HG03469 (cell line): ENCODE measurements around the gene CD7.

Experiments used
- ATAC-seq: cut with Tn5 transposase; IDR thresholded peaks from one replicate; pipeline ENCODE4 v1.9.1; 2021; ENCODE audit warnings: mild to moderate bottlenecking, moderate library complexity, moderate number of reproducible peaks; ENCODE audit not compliant: unreplicated experiment

Gene CD7

DNA sequence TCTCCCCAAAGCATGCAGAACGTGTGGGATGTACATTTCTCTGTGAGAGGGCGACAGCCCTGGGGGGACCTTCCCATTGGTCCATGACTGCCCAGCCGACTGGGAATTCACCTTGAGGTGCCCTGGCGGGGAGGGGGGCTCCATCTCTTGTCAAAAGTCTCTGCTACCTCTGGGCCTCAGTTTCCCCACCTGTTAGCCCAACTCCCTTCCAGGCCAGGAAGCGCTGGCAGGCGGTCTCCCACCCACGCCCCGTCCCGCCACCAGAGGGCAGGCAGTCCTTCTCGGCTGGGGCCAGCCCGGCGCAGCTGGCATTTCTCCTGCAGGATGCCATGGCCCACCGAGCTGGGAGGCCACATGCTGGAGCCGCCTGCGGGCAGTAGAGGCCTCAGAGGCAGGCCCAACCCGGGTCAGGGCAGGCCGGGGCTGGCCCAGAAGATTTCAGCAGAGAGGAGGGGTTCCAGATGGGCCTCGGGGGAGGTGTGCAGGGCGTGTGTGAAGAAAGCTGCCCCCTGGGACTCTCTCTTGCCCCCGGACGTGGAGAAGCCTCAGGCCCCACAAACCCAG lies 16.6 kb downstream of the CD7 start:
- ATAC-seq: no peak

DNA sequence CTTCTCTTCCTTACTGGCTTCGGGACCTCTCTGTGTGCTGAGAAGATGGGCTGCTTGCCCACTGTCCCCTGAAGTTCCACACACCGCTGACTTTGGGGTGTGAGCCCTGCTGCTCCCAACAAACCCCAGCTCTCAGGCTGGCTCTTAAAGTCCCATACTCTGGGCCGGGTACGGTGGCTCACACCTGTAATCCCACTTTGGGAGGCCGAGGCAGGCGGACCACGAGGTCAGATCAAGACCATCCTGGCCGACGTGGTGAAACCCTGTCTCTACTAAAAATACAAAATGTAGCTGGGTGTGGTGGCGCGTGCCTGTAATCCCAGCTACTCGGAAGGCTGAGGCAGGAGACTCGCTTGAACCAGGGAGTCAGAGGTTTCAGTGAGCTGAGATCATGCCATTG lies 17.2 kb downstream of the CD7 start:
- no peak for ATAC-seq

DNA sequence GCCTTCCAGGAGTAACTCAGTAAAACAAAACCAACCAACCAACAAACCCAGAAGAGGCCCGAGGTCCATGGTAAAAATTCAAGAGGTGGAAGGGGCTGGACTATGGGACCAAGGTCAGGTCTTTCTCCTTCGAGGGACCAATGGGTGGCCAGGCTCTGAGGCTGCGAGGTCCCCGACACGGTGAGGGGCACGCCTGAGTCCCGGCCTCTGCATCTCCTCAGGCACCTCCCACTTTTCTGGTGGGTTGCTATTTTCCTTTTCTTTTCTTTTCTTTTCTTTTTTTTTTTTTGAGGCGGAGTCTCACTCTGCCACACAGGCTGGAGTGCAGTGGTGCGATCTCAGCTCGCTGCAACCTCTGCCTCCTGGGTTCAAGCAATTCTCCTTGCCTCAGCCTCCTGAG lies 18.0 kb downstream of the CD7 start:
- ATAC-seq: no peak

DNA sequence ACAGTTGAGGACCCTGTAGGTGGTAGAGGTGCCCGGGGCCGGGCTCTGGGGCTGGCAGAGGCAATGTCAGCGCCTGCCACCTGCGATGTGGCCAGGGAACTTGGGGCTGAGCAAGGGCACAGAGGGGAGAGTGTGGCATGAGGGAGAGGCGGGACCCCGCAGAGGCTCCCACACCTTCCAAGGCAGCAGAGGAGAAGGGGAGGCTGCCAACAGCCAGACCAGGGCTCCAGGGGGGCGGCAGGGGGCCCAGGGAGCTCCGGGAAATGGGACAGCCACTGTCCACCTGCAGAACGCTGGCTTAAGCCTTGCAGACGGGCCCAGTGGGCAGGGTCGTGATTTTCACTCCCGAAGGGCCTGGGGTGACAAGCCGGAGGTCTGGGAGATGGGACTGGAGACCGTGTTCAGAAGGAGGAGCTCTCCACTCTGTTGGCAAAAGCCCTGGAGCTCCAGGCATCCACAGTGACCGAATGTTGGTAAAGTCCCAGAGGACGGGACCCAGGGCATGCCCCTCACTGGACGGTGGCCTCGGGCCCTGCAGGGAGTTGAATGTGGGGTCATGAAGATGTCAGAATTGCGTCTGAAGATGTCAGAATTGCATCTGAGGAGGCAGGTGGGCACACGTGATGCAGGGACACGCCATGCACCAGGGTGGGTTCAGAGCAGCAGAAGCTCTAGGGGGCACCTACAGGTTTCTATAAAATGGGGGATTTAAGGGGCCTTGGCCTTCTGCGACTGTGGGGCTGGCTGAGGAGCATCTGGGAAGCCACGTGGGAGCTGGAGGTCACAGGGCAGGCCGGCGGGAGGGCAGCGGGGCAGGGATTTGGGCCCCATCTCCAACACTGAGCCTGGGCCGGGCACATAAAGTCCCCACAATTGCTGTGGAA lies 18.6 kb downstream of the CD7 start:
- no peak for ATAC-seq

DNA sequence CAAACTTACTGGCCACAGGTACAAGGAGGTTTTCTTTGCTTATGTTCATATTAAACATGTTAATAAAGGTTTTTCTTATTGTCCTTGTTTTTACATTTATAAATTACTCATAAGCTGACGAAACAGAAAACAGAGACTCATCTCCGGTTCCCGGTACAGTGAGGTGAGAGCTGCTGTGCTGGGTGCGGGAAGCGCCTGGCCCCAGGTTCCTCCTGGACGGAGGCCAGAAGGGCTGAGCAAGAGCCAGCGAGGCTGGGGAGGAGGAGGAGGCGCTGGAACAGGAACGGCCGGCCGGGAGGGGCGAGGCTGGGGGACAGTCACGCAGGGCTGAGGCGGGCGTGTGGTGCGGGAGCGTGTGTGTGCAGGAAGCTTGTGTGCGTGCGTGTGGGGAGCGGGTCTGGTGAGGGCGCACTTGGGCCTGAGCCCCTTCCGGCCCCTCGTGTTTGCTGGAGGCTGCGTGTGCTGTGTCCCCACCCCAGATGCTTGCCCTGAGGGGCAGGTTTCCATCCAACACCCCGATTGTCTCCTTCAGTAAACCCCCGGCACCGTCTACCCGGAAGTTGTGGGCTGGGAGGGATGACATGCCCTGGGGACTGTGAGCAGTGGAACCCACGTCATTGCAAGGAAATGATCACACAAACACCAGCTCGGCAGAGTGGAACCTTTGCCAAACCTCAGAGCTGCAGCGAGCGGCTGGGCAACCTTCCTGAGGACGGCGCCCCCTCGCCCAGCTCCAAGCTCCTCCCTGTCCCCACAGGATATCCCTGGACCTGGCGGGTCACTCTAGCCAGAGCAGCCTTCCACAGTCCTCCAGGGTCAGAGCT lies 19.5 kb downstream of the CD7 start:
- ATAC-seq: no peak

DNA sequence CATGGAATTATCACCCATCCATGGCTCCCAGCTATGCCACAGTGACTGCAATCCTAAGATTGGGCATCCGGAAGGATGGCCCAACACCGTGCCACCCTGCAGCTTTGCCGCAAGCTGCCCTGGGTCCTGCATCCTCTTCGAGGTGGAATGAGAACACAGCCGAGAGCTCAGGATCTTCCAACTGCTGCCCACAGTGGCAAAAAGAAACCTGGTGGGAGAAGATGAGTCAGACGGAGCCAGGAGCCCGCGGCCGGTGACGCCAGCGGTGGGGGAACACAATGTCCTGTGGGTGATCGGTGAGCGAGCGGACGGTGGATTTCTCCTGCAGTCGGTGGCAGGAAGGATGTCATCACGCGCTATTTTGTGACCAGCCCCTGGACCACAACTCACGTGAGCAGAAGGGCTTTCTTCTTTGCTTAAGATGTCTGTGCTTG lies 20.1 kb downstream of the CD7 start:
- no peak for ATAC-seq

DNA sequence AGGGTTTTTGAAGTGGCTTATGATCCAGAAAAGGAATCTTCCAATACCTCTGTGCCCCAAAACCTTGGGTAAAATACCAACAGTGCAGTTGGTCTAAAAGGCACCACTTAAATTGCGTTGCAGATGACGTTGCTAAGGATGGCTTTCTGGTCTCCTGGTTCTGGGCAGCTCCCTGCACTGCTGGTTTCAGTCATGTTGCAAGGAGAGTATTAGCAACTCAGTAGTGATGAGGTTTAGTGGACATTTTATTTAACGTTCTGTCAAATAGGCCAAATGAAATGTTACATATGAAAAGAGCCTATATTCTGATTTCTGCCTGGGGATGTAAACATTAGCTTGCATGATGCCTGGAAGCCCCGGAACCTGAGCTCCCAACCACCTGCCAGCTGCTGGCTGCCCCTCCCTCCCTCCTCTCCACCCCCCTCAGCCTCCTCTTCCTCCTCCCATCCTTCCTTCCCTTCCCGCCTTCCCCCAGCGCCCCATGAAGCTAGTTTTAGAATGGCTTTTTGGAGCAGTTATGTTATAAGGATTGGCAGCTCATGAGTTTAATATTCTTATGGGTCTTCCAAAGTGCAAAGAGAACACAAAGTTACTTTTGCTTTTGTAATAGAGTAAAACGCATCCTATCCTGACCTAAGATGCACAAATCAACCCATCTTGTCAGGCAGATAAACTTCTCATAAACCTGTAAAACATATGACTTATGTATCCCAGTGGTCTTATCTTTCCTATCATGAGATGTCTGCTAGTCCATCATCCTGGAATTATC lies 20.7 kb downstream of the CD7 start:
- ATAC-seq: no peak

DNA sequence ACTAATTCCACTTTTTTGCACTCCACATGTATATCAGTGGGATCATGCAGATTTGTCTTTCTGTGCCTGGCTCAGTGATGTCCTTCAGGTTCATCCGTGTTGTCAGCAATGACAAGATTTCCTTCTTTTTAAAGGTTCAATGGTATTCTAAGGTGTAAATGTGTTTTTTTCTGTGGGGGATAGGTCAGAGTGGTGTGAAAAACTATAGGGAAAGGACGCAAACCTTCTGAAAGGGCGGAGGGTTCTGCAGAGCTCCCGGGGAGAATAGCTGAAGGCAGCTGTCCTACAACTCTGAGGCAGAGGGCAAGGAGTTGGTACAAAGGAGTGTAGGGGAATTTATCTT lies 22.0 kb downstream of the CD7 start:
- ATAC-seq: no peak

DNA sequence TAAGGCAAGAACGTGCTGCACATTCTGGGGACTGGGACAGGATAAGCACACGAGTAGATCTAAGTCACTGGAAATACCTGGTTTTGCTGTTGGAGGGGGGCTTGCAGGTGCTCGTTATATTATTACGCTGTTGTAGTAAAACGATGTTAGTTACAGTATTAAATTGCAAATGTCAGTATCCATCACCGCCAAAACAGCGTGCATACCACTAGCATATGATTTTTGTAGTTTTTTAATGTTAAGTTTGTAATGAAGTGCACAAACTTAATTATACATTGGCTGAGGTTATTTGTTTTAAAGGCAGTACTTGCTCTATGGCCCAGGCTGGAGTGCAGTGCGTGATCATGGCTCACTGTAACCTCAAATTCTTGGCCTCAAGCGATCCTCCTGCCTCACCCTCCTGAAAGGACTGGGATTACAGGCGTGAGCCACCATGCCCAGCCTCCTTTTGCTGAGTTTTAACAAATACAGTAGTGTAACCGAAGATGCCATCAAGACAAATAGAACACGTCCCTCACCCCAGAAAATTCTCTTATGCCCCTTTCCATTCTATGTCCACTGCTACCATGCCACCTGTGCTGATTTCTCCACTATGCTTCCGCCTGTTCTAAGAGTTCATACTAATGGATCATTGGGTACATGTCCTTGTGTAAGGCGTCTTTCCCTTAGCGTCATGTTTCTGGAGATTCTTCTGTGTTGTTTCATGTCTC lies 23.2 kb downstream of the CD7 start:
- no peak for ATAC-seq

DNA sequence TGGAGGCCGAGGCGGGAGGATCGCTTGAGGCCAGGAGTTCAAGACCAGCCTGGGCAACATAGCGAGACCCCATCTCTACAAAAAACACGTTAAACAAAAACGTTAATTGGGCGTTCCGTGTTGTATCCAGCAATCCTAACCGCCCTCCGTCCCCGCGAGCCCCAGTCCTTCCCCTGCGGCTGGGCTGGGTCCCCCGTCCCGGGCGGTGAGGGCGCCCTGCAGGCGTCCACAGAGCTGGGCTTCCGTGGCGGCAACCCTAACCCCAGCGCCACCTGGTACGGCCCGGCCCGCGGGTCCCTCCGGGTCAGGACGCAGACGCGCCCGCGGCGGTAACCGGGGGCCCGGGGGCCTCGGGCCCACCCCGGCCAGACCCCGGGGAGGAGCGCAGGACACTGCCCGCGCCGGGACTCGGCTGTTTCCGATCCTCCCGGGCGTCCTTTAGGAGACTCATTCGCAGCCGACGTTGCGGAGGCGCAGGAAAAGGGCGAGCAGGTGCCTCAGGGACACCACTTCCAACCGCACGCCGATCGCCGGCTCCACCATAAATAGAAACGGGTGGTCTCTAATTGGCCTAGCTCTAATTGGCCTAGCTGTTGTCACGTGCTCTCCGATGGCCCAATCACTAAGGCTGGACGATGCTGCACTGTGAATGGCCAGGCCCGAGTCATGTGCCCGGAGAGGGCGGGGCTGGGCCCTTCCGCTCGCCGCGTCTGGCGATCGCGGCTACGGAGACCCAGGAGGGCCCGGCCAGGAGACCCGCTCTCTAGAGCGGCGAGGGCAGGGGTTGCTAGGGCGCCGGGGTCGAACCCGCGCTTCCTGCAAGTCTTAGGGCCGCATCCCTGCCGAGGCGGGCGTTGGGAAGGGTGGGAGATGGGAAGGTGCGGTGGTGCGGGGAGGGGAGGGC lies 24.9 kb downstream of the CD7 start:
- ATAC-seq: peak; percentile 88

DNA sequence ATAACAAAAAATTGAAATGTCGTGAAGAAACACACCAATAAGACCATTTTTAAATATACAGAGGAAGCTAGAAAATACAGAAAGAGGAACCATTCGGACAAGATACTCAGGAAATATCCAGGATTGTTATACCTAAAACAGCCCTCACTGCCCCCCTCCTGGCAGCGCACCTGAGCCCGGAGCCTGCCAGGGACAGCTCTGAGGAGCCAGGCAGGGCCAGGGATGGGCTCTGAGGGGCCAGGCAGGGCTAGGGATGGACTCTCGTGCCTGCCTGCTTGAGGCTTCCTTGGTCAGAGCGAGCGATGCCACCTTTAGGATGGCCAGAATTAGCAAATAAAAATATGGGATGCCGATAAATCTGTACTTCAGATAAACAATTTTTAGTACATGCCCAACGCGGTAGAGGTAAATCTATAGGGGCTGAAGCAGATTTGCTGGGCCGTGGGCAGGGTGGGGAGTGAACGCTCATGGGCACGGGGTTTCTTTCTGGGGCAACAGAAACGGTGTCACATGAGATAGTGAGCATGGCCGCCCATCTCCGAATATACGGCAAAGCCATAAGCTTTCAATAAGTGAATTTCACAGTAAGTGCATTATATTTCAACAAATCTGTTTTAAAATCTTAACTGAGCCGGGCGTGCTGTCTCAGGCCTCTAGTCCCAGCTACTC lies 25.7 kb downstream of the CD7 start:
- ATAC-seq: no peak

DNA sequence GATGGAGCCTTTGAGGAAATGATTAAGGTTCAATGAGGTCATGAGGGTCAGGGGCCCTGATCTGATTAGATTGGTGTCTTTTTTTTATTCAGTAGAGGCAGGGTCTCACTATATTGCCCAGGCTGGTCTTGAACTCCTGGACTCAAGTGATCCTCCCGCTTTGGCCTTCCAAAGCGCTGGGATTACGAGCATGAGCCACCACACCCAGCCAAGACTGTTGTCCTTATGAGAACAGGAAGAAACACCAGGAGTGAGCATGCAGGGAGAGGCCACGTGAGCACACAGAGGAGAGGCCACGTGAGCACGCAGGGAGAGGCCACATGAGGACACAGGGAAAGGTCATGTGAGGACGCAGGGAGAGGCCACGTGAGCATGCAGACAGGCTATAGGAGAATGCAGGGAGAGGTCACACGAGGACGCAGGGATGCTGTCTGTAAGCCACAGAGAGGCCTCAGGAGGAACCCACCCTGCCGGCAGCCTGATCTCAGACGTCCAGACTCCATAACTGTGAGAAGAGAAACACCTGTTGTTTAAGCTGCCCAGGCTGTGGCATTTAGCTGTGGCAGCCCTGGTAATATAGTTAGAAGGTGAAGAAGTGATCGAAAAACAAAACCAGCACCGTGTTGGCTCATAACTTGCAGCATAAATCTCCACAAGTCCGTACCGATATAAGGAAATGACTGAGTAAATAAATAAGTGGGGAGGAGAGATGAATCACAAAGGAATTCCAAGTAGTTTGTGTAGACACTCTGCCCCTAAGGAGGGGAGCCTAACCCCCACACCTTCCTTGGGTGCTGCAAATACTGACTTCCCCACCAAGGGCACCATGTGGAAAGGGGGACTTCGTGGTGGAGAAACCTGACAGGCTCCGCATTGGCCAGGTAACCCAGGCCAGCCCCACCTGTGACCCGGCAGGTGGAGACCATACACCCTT lies 29.3 kb downstream of the CD7 start:
- no peak for ATAC-seq

DNA sequence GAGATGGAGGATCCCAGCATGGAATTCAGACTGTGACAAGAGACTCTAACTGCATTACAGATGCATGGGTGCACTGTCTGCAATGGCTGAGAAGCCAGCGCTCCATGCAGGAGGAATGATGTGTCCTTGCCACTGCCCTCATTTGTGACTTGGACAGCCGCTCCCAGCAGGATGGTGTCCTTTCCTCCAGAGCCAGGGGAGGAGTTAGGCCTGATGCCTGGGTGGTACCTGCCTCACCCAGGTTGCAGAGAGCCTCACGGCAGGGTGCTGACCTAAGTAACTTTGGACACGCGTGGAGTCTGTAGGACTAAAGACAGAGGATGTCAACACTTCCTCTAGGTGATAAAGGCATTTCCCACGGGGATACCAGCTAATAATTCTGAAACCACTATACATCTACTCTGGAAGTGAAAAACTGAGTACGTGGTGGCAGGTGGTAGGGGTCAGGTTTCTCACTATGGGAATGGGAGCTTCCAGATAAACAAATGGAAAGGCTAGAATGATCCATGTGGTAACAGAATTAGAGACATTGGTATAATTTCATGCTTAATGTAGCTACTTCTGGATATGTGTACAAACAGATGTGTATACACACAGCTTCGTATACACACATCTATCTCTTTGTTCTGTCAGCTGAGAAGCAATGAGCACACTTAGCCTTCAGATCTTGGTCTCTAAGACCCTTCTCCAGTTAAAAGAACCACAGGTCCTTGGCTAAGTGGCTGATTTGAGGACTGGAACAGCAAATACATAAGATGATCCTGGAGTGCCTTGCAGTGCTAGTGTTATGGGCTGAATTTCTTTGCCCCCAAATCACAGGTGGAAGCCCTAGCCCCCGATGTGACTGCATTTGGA lies 30.2 kb downstream of the CD7 start:
- ATAC-seq: no peak

DNA sequence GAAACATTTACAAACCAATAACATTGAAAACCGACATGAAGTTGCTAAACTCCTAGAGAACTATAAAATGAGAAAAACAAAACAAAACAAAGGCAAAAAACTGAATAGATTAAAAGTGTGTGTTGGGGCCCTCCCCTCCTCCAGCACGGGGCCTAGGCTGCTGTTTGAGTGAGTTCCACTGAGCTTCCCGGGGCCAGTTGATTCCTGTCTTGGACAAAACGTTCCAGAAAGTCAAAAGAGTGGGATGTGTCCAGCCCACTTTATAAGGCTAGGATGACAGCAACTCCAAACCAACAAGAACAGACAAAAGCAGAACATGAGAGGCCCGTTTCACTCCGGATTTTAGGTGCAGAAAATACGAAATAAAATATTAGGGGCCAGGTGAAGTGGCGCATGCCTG lies 32.3 kb downstream of the CD7 start:
- no peak for ATAC-seq

DNA sequence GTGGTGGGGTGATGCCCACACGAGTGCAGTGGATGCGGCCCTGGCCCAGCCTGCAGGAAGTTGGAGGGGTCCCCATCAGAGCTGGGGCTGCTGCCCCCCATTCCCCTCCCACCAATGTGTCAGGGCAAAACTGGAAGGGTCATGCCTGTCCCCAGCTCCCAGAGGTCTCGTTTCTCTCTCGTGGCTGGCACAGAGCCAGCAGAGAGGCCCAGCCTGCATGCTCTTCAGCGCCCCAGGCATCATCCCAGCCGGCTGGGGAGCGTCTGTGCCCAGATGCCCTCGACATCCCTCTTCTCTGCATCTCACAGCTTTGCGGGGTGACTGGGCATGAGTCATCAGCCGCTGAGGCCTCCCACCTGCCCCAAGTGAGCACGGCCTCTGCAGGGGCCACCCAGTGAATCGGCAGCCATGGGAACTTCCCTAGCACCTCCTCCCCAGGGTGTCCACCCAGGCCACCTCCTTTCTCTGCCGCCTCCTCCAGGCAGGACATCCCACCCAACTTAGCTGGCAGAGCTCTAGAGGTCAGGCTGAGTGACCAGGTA lies 34.1 kb downstream of the CD7 start:
- ATAC-seq: no peak
